CD4-positive, alpha-beta T cell (primary cell): ENCODE data around the gene SEC16A. TPM values are rescaled to one million over a fixed set of nuclear protein-coding genes. Genes with fewer than 3 reads are reported as not detected.

ENCODE experiments used
- ATAC-seq: fragments of 200-7000 bp; cut with Tn5 transposase; one replicate; pipeline ENCODE4 v1.10.0; 2022; ENCODE audit warnings: mild to moderate bottlenecking; ENCODE audit not compliant: poor library complexity
- CTCF ChIA-PET: fragments of 350-600 bp; sonication (Branson Sonifier 250); formaldehyde crosslinking; loops from one replicate; lab custom pipeline; 2021; ENCODE audit warnings: antibody characterized with exemption, inconsistent platforms; lab: Charles Lee
- POLR2A ChIA-PET: fragments of 350-600 bp; sonication (Branson Sonifier 250); formaldehyde crosslinking; loops from one replicate; lab custom pipeline; 2021; ENCODE audit warnings: antibody characterized with exemption, inconsistent platforms; lab: Charles Lee
- DNase-seq, 14 experiments: peaks; one replicate each; pipeline ENCODE4 v3.0.0-alpha.2; 2013 to 2020; ENCODE audit warnings: mixed read lengths in 2 of 14
- H3K27ac ChIP-seq, 2 donors: one replicate each; pipeline versions ENCODE4 v1.5.1 to v1.7.0; 2013; ENCODE audit warnings: low read length in 2 of 2, low read depth in 1 of 2, mild to moderate bottlenecking in 1 of 2
- H3K27me3 ChIP-seq, 2 experiments: 1 replicate in 1 of 2; 2 replicates in 1 of 2; pipeline versions ENCODE4 v1.6.1 to v1.7.0; 2013; ENCODE audit warnings: low read length in 2 of 2, control low read depth in 1 of 2, mild to moderate bottlenecking in 1 of 2, moderate library complexity in 1 of 2; ENCODE audit not compliant: insufficient read depth in 2 of 2, control insufficient read depth in 1 of 2
- H3K36me3 ChIP-seq: one replicate; pipeline ENCODE4 v1.6.1; 2013; ENCODE audit warnings: low read length, control low read depth; ENCODE audit not compliant: insufficient read depth
- H3K4me1 ChIP-seq: one replicate; pipeline ENCODE4 v1.6.1; 2013; ENCODE audit warnings: low read length, control low read depth; ENCODE audit not compliant: insufficient read depth
- H3K4me3 ChIP-seq: one replicate; pipeline ENCODE4 v1.5.1; 2013; ENCODE audit warnings: mild to moderate bottlenecking, low read length, moderate library complexity
- H3K9me3 ChIP-seq, 2 experiments: 1 replicate in 1 of 2; 2 replicates in 1 of 2; pipeline versions ENCODE4 v1.6.1 to v1.7.0; 2013; ENCODE audit warnings: low read length in 2 of 2, mild to moderate bottlenecking in 2 of 2, control low read depth in 1 of 2, moderate library complexity in 1 of 2; ENCODE audit not compliant: control insufficient read depth in 1 of 2, insufficient read depth in 1 of 2
- H3K27ac Mint-ChIP-seq: one replicate; pipeline ENCODE4 v1.8.0; 2020; ENCODE audit warnings: mixed read lengths
- H3K27me3 Mint-ChIP-seq: one replicate; pipeline ENCODE4 v1.8.0; 2021; ENCODE audit warnings: mixed read lengths
- H3K36me3 Mint-ChIP-seq: one replicate; pipeline ENCODE4 v1.8.0; 2021; ENCODE audit warnings: low read depth, mixed read lengths
- H3K4me1 Mint-ChIP-seq: one replicate; pipeline ENCODE4 v1.8.0; 2021; ENCODE audit warnings: low read depth, mixed read lengths
- H3K4me3 Mint-ChIP-seq: one replicate; pipeline ENCODE4 v1.8.0; 2020; ENCODE audit warnings: mild to moderate bottlenecking, mixed read lengths
- H3K9me3 Mint-ChIP-seq: one replicate; pipeline ENCODE4 v1.8.0; 2020; ENCODE audit warnings: mixed read lengths
- intact Hi-C, 2 experiments: fragments of 100-400 bp; cut with DNase I in 1 of 2; cut with micrococcal nuclease in 1 of 2; formaldehyde crosslinking; loops; one replicate each; pipeline versions ENCODE4 v1.15.1 to v1.9.0; 2023 to 2025; cut with DNase I, micrococcal nuclease
- total RNA-seq, 174 experiments: library from RNA in 2 of 174; stranded (reverse) in 2 of 174; gene quantifications; one replicate each; pipeline ENCODE4 v1.2.3 and lab custom pipeline; 2021 to 2026
- TF ChIP-seq, protein P1 (sequence below): fragments of 200-600 bp; IDR thresholded peaks from one replicate; pipeline ENCODE4 v1.8.0; 2022; ENCODE audit warnings: antibody characterized with exemption, mild to moderate bottlenecking

The SEC16A gene
- total RNA-seq, 2 experiments from 2014 or later, result 73.0 to 75.0 TPM

DNA sequence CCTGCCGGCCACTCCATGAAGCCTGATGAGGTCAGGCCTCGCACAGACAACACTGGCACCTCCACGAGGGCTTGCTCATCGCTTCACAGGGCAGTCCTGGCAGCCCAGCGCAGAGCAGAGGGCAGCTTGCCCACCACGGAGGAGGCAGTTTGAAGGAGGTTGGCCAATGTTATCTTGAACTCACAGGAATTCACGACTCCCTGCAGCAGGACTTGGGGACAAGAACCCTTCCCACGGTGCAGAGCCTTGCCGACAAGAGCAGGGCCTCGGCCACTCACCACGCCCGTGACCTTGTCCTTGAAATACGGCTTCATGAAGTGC is 87.9 kb downstream of the SEC16A start:
- TF ChIP-seq, protein P1, sequence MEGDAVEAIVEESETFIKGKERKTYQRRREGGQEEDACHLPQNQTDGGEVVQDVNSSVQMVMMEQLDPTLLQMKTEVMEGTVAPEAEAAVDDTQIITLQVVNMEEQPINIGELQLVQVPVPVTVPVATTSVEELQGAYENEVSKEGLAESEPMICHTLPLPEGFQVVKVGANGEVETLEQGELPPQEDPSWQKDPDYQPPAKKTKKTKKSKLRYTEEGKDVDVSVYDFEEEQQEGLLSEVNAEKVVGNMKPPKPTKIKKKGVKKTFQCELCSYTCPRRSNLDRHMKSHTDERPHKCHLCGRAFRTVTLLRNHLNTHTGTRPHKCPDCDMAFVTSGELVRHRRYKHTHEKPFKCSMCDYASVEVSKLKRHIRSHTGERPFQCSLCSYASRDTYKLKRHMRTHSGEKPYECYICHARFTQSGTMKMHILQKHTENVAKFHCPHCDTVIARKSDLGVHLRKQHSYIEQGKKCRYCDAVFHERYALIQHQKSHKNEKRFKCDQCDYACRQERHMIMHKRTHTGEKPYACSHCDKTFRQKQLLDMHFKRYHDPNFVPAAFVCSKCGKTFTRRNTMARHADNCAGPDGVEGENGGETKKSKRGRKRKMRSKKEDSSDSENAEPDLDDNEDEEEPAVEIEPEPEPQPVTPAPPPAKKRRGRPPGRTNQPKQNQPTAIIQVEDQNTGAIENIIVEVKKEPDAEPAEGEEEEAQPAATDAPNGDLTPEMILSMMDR, result no peak
- ATAC-seq (no peak), DNase-seq (no peak)
- Mint-ChIP-seq H3K4me3 (no peak overlapping the region), H3K27ac (no peak overlapping the region), H3K27me3 (no peaks in the 10 kb centered on the region), H3K36me3 (peaks cover 41% of the 10 kb centered on the region), H3K9me3 (no peaks in the 10 kb centered on the region), H3K4me1 (peaks cover 10% of the 10 kb centered on the region)
- Histone ChIP-seq H3K27ac (no peak overlapping the region), H3K4me1 (peaks cover 18% of the 10 kb centered on the region), H3K27me3 (no peaks in the 10 kb centered on the region), H3K36me3 (peaks cover 68% of the 10 kb centered on the region), H3K4me3 (no peak overlapping the region), H3K9me3 (no peaks in the 10 kb centered on the region)
- intact Hi-C loops, result no loop called here
- ChIA-PET POLR2A (no interaction called here), CTCF (no interaction called here)

DNA sequence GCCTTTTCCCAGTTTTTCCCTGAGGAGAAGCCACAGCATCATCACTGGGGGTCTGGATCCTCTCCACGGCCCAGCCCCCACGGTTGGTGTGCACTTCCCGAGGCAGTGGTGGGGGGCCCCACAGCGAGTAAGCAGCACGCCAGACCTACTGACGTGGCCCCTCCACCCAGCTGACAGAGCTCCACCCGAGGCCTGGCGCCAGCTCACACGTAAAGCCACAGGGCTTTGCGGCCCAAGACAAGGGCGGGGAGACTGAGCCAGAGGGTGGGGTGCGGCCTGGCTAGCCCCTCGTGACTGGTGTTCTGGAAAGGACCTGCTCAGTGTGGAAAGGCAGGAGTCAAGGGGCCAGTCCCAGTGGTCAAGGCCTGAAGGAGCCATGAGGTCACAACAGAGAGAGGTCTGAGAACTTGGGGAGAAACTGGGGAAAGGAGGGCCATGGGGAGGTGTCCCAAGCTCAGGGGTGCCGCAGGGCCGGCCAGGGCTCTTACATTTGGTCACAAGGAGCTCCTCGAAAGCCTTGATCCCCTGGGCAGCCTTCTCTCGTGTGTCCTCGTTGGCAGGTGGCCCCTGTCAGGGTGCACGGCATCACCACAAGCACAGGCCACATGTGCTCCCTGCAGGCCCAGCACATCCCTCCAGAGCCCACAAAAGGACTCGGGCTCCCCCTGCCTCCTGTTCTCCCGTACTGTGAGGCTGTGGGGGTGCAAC is 88.4 kb downstream of the SEC16A start:
- Histone ChIP-seq H3K36me3 (peaks cover 73% of the 10 kb centered on the region), H3K4me3 (no peak overlapping the region), H3K27me3 (no peaks in the 10 kb centered on the region), H3K9me3 (no peaks in the 10 kb centered on the region), H3K27ac (no peak overlapping the region), H3K4me1 (peaks cover 16% of the 10 kb centered on the region)
- peaks cover 46% of the 10 kb centered on the region for H3K36me3 Mint-ChIP-seq
- CTCF ChIA-PET, result no interaction called here
- ATAC-seq (no peak), DNase-seq (no peak)
- H3K4me3 Mint-ChIP-seq, result no peak overlapping the region
- H3K27me3 Mint-ChIP-seq, result no peaks in the 10 kb centered on the region
- TF ChIP-seq, protein P1, result no peak
- POLR2A ChIA-PET, result no interaction called here
- H3K4me1 Mint-ChIP-seq, result peaks cover 10% of the 10 kb centered on the region
- no peak overlapping the region for H3K27ac Mint-ChIP-seq
- no peaks in the 10 kb centered on the region for H3K9me3 Mint-ChIP-seq
- intact Hi-C loops, result no loop called here

DNA sequence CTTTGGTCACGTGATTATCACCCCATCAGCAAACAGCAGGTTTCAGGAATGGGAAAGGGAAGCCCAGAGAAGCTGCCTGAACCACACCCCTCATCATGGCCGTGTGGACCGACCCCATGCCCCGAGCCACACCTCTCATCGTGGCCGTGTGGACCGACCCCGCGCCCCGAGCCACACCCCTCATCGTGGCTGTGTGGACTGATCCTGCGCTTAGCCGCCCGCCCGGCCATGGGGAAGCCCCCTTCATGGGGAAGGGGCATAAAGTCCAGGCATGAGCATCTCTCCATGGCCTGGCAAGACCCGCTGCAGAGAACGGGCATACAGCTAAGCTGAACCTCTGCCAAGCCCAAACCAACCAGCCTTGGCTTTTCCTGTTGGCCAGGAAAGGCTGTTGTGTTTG is 89.3 kb downstream of the SEC16A start:
- no peak overlapping the region for H3K27ac ChIP-seq
- peaks cover 7% of the 10 kb centered on the region for H3K4me1 ChIP-seq
- TF ChIP-seq, protein P1, result no peak
- intact Hi-C loops, result no loop called here
- no peaks in the 10 kb centered on the region for H3K9me3 ChIP-seq
- CTCF ChIA-PET, result no interaction called here
- POLR2A ChIA-PET, result no interaction called here
- ATAC-seq (no peak), DNase-seq (no peak)
- no peak overlapping the region for H3K27ac Mint-ChIP-seq
- peaks cover 82% of the 10 kb centered on the region for H3K36me3 ChIP-seq
- H3K4me3 ChIP-seq, result no peak overlapping the region
- H3K4me3 Mint-ChIP-seq, result no peak overlapping the region
- no peaks in the 10 kb centered on the region for H3K27me3 Mint-ChIP-seq
- H3K9me3 Mint-ChIP-seq, result no peaks in the 10 kb centered on the region
- peaks cover 1% of the 10 kb centered on the region for H3K4me1 Mint-ChIP-seq
- no peaks in the 10 kb centered on the region for H3K27me3 ChIP-seq
- peaks cover 48% of the 10 kb centered on the region for H3K36me3 Mint-ChIP-seq
